Mesothelial cell of epicardium (in vitro differentiated cells): ENCODE results near the gene SEMA7A. TPM values are rescaled to one million over a fixed set of nuclear protein-coding genes. Genes with fewer than 3 reads are reported as not detected.

ENCODE experiments used
- DNase-seq, 2 experiments: peaks; one replicate each; pipeline ENCODE4 v3.0.0; 2021; ENCODE audit warnings: low spot score in 2 of 2; ENCODE audit not compliant: unreplicated experiment in 2 of 2
- H3K27ac Mint-ChIP-seq: 2 replicates; pipeline ENCODE4 v1.8.0; 2021; ENCODE audit warnings: mixed read lengths
- H3K27me3 Mint-ChIP-seq: 2 replicates; pipeline ENCODE4 v1.8.0; 2021; ENCODE audit warnings: low read depth, mixed read lengths
- H3K36me3 Mint-ChIP-seq: 2 replicates; pipeline ENCODE4 v1.8.0; 2021; ENCODE audit warnings: mixed read lengths
- H3K4me1 Mint-ChIP-seq: 2 replicates; pipeline ENCODE4 v1.8.0; 2021; ENCODE audit warnings: mixed read lengths
- H3K4me3 Mint-ChIP-seq: 2 replicates; pipeline ENCODE4 v1.8.0; 2021; ENCODE audit warnings: mild to moderate bottlenecking, moderate library complexity, mixed read lengths
- H3K9me3 Mint-ChIP-seq: 2 replicates; pipeline ENCODE4 v1.8.0; 2021; ENCODE audit warnings: mixed read lengths
- CTCF ChIP-seq: fragments of 200-600 bp; sonication (generic); IDR thresholded peaks from one replicate; pipeline ENCODE4 v1.5.0; 2021; ENCODE audit warnings: antibody characterized with exemption; ENCODE audit not compliant: unreplicated experiment
- total RNA-seq: library from RNA; stranded (reverse); gene quantifications from 3 replicates; pipeline ENCODE4 v1.2.1, GENCODE V29; 2021

The SEMA7A gene
- total RNA-seq, 1 donor from 2014 or later: 5.0 TPM

- Mint-ChIP-seq H3K9me3 (no peaks in the 10 kb centered on the region), H3K27ac (no peak overlapping the region), H3K27me3 (no peaks in the 10 kb centered on the region), H3K4me1 (peaks cover 3% of the 10 kb centered on the region), H3K36me3 (no peaks in the 10 kb centered on the region), H3K4me3 (no peak overlapping the region)
- TF ChIP-seq CTCF: no peak
- no peak for DNase-seq
Measured at GRCh38 chr15:74415966-74416916, 17.5 kb downstream of the SEMA7A start.

- H3K4me3 Mint-ChIP-seq: no peak overlapping the region
- no peaks in the 10 kb centered on the region for H3K27me3 Mint-ChIP-seq
- peaks cover 3% of the 10 kb centered on the region for H3K4me1 Mint-ChIP-seq
- TF ChIP-seq CTCF: no peak
- no peak for DNase-seq
- no peaks in the 10 kb centered on the region for H3K36me3 Mint-ChIP-seq
- H3K9me3 Mint-ChIP-seq: no peaks in the 10 kb centered on the region
- no peak overlapping the region for H3K27ac Mint-ChIP-seq
Measured at GRCh38 chr15:74414603-74415338, 19.0 kb downstream of the SEMA7A start.

- Mint-ChIP-seq H3K9me3 (no peaks in the 10 kb centered on the region), H3K36me3 (no peaks in the 10 kb centered on the region), H3K4me1 (peaks cover 3% of the 10 kb centered on the region), H3K4me3 (no peak overlapping the region), H3K27ac (no peak overlapping the region), H3K27me3 (no peaks in the 10 kb centered on the region)
- no peak for TF ChIP-seq CTCF
- DNase-seq: no peak
Measured at GRCh38 chr15:74414081-74414580, 19.6 kb downstream of the SEMA7A start.

GRCh38 chr15:74413350-74414080 is 20.2 kb downstream of the SEMA7A start:
- Mint-ChIP-seq H3K4me3 (no peak overlapping the region), H3K9me3 (no peaks in the 10 kb centered on the region), H3K27ac (no peak overlapping the region), H3K27me3 (no peaks in the 10 kb centered on the region), H3K36me3 (no peaks in the 10 kb centered on the region), H3K4me1 (peaks cover 2% of the 10 kb centered on the region)
- TF ChIP-seq CTCF: no peak
- DNase-seq: no peak

- TF ChIP-seq CTCF: no peak
- H3K4me3 Mint-ChIP-seq: no peak overlapping the region
- DNase-seq: no peak
- H3K4me1 Mint-ChIP-seq: peaks cover 10% of the 10 kb centered on the region
- no peaks in the 10 kb centered on the region for H3K27me3 Mint-ChIP-seq
- H3K27ac Mint-ChIP-seq: no peak overlapping the region
- no peaks in the 10 kb centered on the region for H3K36me3 Mint-ChIP-seq
- H3K9me3 Mint-ChIP-seq: no peaks in the 10 kb centered on the region
Measured at GRCh38 chr15:74412159-74412558, 21.6 kb downstream of the SEMA7A start.
